ENCODE data around the gene GRM1.

The GRM1 gene

DNA sequence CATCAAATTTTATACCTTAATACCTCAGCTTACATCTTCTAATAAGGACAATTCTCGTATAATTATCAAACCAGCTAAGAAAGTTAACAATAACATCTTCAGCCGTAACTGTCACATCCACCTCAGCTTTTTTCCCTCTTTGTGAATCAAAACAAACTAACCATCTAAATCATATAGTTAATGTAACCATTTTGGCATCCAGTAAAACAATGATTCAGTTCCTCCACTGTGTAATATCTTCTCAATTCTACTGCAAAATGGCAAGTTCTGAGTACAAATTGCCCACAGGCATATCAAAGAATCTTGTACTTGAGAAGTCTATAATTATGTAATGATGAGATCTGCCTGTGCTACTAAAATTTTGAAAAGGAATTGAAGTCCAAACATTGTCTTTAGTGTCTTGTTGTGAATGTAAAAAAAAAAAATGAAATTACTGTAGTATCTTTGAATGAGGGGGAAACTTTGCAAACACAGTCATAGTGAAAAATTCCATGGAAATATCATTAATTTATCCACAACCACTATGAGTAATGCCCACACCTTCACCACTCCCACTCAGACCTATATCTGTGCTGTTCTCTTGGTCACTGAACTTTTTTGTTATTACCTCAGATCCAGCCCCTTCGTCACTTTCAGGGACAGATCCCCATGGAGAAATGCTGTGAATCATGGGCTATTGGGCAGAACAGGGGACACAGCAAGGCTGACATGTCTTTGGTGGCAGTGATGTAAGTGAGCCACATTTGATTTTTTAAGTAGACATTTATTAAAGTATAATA is 336.1 kb downstream of the GRM1 start:
- no peak for TF ChIP-seq CTCF (conservative IDR thresholded peaks at IDR 0.05; ENCODE audit: control insufficient read depth, insufficient read depth, low read depth, low read length)

DNA sequence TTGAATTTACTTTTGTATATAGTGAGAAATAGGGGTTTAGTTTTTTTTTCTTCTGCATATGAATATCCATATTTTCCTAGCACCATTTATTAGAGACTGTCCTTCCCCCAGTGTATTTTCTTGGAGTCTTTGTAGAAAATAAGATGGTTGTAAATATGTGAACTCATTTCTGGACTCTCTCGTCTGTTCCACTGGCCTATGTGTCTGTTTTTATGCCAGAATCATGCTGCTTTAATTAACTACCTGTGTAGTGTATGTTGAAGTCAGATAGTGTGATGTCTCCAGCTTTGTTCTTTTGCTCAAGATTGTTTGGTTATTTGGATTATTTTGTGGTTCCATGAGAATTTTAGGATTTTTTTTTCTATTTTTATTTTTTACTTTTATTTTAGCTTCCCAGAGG is 338.2 kb downstream of the GRM1 start:
- no peak for DNase-seq (ENCODE audit: low read depth)
- TF ChIP-seq CTCF (conservative IDR thresholded peaks at IDR 0.05; ENCODE audit: control insufficient read depth, insufficient read depth, low read depth, low read length): no peak
- no peak overlapping the region for H3K4me3 ChIP-seq (ENCODE audit: control insufficient read depth, low read depth, low read length)

More for the DNA sequence above, 336.1 kb downstream of the GRM1 start:
- DNase-seq (ENCODE audit: low read depth): no peak
- no peak overlapping the region for H3K4me3 ChIP-seq (ENCODE audit: control insufficient read depth, low read depth, low read length)

GRCh38 chr6:146369866-146370265 is 341.0 kb downstream of the GRM1 start:
- no peak overlapping the region for H3K4me3 ChIP-seq (ENCODE audit: control insufficient read depth, low read depth, low read length)
- no peak for DNase-seq (ENCODE audit: low read depth)
- no peak for TF ChIP-seq CTCF (conservative IDR thresholded peaks at IDR 0.05; ENCODE audit: control insufficient read depth, insufficient read depth, low read depth, low read length)

DNA sequence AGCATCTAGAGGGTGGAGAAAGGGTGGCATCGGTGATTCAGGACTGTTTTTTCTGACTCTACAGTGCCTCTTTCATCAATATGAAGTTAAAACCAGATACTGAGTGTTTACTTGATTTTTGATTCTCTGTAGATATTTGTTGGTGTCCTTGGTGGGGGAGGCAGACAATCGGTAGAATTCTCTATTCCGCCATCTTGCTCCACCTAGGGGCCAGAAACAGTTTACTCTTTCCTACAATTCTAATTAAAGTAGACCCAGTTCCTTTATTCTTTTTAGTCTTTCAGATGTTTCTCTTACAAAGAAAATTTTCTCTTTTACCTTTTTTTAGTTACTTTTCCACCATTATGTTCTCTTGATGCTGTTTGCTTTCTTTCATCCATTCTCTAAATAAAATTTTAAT is 352.6 kb downstream of the GRM1 start:
- no peak for DNase-seq (ENCODE audit: low read depth)
- peak; percentile 34 for TF ChIP-seq CTCF (conservative IDR thresholded peaks at IDR 0.05; ENCODE audit: control insufficient read depth, insufficient read depth, low read depth, low read length)
- no peak overlapping the region for H3K4me3 ChIP-seq (ENCODE audit: control insufficient read depth, low read depth, low read length)

DNA sequence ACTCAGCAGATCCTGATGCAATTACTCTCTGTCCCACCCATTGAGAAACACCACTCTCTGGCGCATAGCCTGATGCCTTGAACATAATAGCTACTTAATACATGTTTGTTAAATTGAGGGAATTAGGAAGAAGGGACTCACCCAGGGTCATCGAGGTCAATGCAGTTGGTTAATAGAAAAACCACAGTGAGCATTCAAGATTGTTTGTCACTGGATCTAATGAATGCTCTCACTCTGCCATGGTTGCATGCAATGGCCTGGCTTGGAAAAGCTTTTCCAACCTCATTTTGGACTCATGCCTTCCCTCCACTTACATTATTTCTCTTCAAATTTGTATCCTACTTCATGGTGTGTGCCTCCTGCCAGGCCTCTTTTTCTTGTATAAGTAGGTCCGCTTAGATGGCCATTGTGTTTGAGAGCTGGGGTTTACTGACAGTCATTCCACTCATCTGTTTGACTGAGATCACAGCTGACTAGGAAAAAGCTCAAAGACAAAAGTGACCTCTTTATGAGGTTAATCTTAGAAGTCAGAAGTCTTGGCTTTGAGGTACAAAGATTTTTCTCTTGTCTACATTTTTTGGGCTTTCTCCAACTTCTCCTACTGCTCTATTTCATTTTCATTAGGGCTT is 360.0 kb downstream of the GRM1 start:
- TF ChIP-seq CTCF (conservative IDR thresholded peaks at IDR 0.05; ENCODE audit: control insufficient read depth, insufficient read depth, low read depth, low read length): no peak
- H3K4me3 ChIP-seq (ENCODE audit: control insufficient read depth, low read depth, low read length): no peak overlapping the region
- DNase-seq (ENCODE audit: low read depth): no peak

GRCh38 chr6:146389740-146390139 is 360.9 kb downstream of the GRM1 start:
- no peak for TF ChIP-seq CTCF (conservative IDR thresholded peaks at IDR 0.05; ENCODE audit: control insufficient read depth, insufficient read depth, low read depth, low read length)
- DNase-seq (ENCODE audit: low read depth): no peak
- no peak overlapping the region for H3K4me3 ChIP-seq (ENCODE audit: control insufficient read depth, low read depth, low read length)
